ENCODE data around the gene STXBP1. TPM values are rescaled to one million over a fixed set of nuclear protein-coding genes. Genes with fewer than 3 reads are reported as not detected.

STXBP1 gene
- total and polyA plus RNA-seq, 7 experiments from 2014 or later: 3.0 to 17.8 (median 13.5) TPM

DNA sequence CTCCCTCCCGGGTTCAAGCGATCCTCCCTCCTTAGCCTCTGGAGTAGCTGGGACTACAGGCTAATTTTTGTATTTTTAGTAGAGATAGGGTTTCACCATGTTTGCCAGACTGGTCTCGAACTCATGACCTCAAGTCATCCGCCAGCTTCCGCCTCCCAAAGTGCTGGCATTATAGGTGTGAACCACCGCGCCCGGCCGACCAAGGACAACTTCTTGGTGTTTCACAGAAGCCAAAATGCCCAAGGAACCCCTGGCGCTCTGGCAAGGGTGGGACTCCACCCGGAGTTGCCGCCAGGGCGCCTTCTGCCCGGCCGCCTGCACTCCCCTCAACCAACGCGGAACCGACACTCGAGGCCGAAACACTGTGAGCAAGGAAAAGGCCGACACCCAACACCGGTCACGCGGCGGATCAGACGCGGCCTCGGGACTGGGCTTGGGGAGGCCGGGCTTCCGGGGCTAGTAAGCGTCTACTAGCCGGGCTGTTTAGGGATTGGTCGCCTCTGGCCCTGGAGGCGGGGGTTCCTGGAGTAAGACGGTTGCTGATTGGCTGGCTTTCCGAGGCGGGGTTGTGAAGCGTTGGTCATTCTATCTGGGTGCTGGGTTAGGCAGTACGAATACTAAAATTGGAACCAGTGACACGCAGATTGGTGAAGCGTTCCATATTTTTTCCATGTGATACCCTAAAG lies 87.1 kb downstream of the STXBP1 start:
- intact Hi-C loops (cut with micrococcal nuclease): loop anchor here (1.0 to 2.0 kb wide), 3 partner anchors 16 to 86 kb away; partner anchors contain the start of genes PTRH1 (in 2 of the 2) and STXBP1 (in 1 of the 2)
- no peaks in the 10 kb centered on the region for H3K9me3 Mint-ChIP-seq

DNA sequence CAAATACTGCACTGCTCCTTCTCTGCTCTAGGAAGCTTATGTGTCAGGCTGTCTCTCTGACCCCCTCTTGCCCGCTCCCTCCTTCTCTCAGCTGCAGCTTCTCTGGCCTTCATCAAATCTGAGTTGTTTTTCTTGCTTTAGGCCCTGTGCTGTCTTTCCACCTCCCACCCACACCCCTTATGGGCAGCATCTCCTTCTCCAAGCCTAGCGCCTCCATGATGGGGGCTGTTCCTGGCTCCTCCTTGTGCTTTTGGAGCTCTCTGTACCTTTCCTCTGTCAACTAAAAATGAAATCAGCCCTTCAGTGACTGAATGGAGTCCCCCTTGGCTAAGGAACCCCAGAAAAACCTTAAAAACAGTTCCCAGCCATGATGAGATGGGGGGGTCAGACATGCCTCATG lies 88.1 kb downstream of the STXBP1 start:
- Histone ChIP-seq H3K4me1 (ENCODE audit: control insufficient read depth in 2 of 2, insufficient read depth in 2 of 2, low read length in 2 of 2) (peaks cover 6 to 7% of the 10 kb centered on the region in 2 donors), H3K27ac (ENCODE audit: low read depth, low read length) (no peak overlapping the region), H3K4me3 (ENCODE audit: low read length) (no peak overlapping the region), H3K36me3 (ENCODE audit: control insufficient read depth in 2 of 3, insufficient read depth in 3 of 3, low read length in 3 of 3) (no peaks in the 10 kb centered on the region), H3K9me3 (ENCODE audit: control insufficient read depth in 2 of 3, low read length in 3 of 3) (no peaks in the 10 kb centered on the region), H3K27me3 (ENCODE audit: control insufficient read depth in 2 of 2, insufficient read depth in 2 of 2, low read length in 2 of 2) (no peaks in the 10 kb centered on the region)
- DNase-seq: no peak
- CTCF ChIA-PET: interaction anchor here (0.6 kb wide), 1 partner anchor 93 kb away, joined by 5 read pairs; no protein-coding TSS in a partner anchor
- no peaks in the 10 kb centered on the region for H3K9me3 Mint-ChIP-seq
- peak overlapping the region; percentile 17 to 87 (median 78) for H3K4me3 Mint-ChIP-seq
- no peaks in the 10 kb centered on the region for H3K36me3 Mint-ChIP-seq
- POLR2A ChIA-PET: interaction anchor here (1.1 kb wide), 1 partner anchor 16 kb away, joined by 5 read pairs; the partner anchor contains the start of genes PTRH1 and TTC16
- peaks cover 0 to 2% (median 0%) of the 10 kb centered on the region in 5 donors for H3K27me3 Mint-ChIP-seq
- peaks cover 1 to 13% (median 12%) of the 10 kb centered on the region in 7 donors for H3K4me1 Mint-ChIP-seq
- H3K27ac Mint-ChIP-seq: peak overlapping the region in 3 of 9 donors; percentile 24 to 91 (median 87)
- intact Hi-C loops (cut with micrococcal nuclease): no loop called here
- ATAC-seq: no peak

More for the DNA sequence above, 87.1 kb downstream of the STXBP1 start:
- Mint-ChIP-seq H3K27me3 (peaks cover 0 to 2% (median 0%) of the 10 kb centered on the region in 5 donors), H3K4me1 (peaks cover 5 to 13% (median 12%) of the 10 kb centered on the region in 7 donors), H3K4me3 (peak overlapping the region; percentile 73 to 87 (median 84)), H3K36me3 (no peaks in the 10 kb centered on the region), H3K27ac (peak overlapping the region; percentile 10 to 91 (median 77))
- Histone ChIP-seq H3K27ac (ENCODE audit: low read depth, low read length) (peak overlapping the region; percentile 26), H3K9me3 (ENCODE audit: control insufficient read depth in 2 of 3, low read length in 3 of 3) (no peaks in the 10 kb centered on the region), H3K4me3 (ENCODE audit: low read length) (peak overlapping the region; percentile 62), H3K4me1 (ENCODE audit: control insufficient read depth in 2 of 2, insufficient read depth in 2 of 2, low read length in 2 of 2) (peaks cover 6 to 7% of the 10 kb centered on the region in 2 donors), H3K36me3 (ENCODE audit: control insufficient read depth in 2 of 3, insufficient read depth in 3 of 3, low read length in 3 of 3) (no peaks in the 10 kb centered on the region), H3K27me3 (ENCODE audit: control insufficient read depth in 2 of 2, insufficient read depth in 2 of 2, low read length in 2 of 2) (no peaks in the 10 kb centered on the region)
- ChIA-PET CTCF (no interaction called here), POLR2A (interaction anchor here (0.5 kb wide), 1 partner anchor 93 kb away, joined by 5 read pairs; no protein-coding TSS in a partner anchor)
- peak; percentile 99 for ATAC-seq
- peak; percentile 63 to 81 (median 78) for DNase-seq

DNA sequence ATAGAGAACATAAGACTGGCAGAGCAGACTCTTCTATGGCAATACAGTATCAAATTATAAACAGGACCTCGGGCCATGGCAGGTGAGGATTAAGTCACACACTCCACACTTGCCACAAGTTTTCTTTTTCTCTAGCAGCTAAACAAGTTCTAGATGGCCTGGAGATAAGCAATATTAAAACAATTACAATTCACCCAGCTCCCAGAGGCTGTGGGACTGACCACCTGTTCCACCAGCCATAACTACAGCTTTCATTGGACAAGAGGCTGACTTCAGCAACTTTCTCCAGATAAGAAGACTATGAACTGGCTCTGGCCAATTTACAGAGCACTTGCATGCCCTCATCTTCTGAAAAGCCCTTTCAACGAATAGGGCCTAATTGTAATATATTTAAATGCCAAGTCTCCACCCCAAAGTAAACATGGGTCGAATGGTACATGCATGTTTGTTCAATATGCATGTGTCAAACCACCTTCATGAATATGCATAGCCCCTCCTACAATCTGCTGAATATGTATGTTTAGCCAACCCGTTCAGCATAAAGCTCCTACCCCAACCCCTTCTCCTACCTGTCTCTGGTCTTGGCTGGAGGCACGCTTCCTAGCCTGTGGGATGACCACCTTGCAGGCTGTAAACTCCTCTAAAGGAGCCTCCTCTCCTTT lies 88.6 kb downstream of the STXBP1 start:
- Histone ChIP-seq H3K9me3 (ENCODE audit: control insufficient read depth in 2 of 3, low read length in 3 of 3) (no peaks in the 10 kb centered on the region), H3K27ac (ENCODE audit: low read depth, low read length) (no peak overlapping the region), H3K27me3 (ENCODE audit: control insufficient read depth in 2 of 2, insufficient read depth in 2 of 2, low read length in 2 of 2) (no peaks in the 10 kb centered on the region), H3K4me3 (ENCODE audit: low read length) (no peak overlapping the region), H3K4me1 (ENCODE audit: control insufficient read depth in 2 of 2, insufficient read depth in 2 of 2, low read length in 2 of 2) (peaks cover 6 to 7% of the 10 kb centered on the region in 2 donors), H3K36me3 (ENCODE audit: control insufficient read depth in 2 of 3, insufficient read depth in 3 of 3, low read length in 3 of 3) (no peaks in the 10 kb centered on the region)
- Mint-ChIP-seq H3K4me3 (peak overlapping the region in 7 of 10 donors; percentile 41 to 87 (median 83)), H3K4me1 (peaks cover 0 to 13% (median 12%) of the 10 kb centered on the region in 7 donors), H3K27ac (peak overlapping the region in 1 of 9 donors; percentile 24), H3K9me3 (no peaks in the 10 kb centered on the region), H3K27me3 (peaks cover 0 to 2% (median 0%) of the 10 kb centered on the region in 5 donors), H3K36me3 (no peaks in the 10 kb centered on the region)
- ATAC-seq: no peak
- intact Hi-C loops (cut with micrococcal nuclease): no loop called here
- ChIA-PET POLR2A (interaction anchor here (1.1 kb wide), 1 partner anchor 15 kb away, joined by 5 read pairs; the partner anchor contains the start of genes PTRH1 and TTC16), CTCF (interaction anchor here (0.6 kb wide), 1 partner anchor 94 kb away, joined by 5 read pairs; no protein-coding TSS in a partner anchor)
- DNase-seq: no peak

DNA sequence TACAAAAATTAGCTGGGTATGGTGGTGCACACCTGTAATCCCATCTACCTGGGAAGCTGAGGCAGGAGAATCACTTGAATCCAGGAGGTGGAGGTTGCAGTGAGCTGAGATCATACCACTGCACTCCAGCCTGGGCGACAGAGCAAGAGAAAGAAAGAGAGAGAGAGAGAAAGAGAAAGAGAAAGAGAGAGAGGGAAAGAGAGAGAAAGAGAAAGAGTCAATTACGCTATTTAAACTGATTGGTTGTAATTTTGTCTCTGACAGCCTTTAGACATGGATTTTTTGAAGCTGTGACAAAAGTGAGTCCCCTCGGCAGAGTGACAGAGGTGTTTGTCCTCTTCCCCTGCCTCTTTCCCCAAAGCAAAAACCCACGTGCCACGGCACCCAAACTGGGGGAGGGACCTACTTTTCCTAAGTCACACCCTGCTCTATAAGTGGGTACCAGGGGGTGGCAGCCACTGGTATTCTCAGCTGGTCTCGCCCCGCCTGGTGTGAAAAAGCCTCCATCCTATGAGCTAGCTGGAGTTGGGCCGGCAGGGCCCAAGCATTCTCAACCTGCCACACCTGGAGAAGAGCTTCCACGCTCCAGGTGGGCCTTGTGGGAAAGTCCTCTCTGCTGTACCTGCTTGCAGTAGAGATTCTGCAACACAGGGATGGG lies 91.3 kb downstream of the STXBP1 start:
- H3K4me3 Mint-ChIP-seq: peak overlapping the region in 1 of 10 donors; percentile 21
- Histone ChIP-seq H3K27me3 (ENCODE audit: control insufficient read depth in 2 of 2, insufficient read depth in 2 of 2, low read length in 2 of 2) (no peaks in the 10 kb centered on the region), H3K36me3 (ENCODE audit: control insufficient read depth in 2 of 3, insufficient read depth in 3 of 3, low read length in 3 of 3) (no peaks in the 10 kb centered on the region), H3K9me3 (ENCODE audit: control insufficient read depth in 2 of 3, low read length in 3 of 3) (no peaks in the 10 kb centered on the region), H3K4me1 (ENCODE audit: control insufficient read depth in 2 of 2, insufficient read depth in 2 of 2, low read length in 2 of 2) (peaks cover 7 to 12% of the 10 kb centered on the region in 2 donors), H3K4me3 (ENCODE audit: low read length) (no peak overlapping the region), H3K27ac (ENCODE audit: low read depth, low read length) (no peak overlapping the region)
- intact Hi-C loops (cut with micrococcal nuclease): no loop called here
- no peaks in the 10 kb centered on the region for H3K9me3 Mint-ChIP-seq
- ChIA-PET CTCF (no interaction called here), POLR2A (no interaction called here)
- peaks cover 0 to 27% (median 18%) of the 10 kb centered on the region in 7 donors for H3K4me1 Mint-ChIP-seq
- DNase-seq: no peak
- H3K27ac Mint-ChIP-seq: no peak overlapping the region
- ATAC-seq: no peak
- peaks cover 0 to under 1% (median 0%) of the 10 kb centered on the region in 5 donors for H3K36me3 Mint-ChIP-seq
- no peaks in the 10 kb centered on the region for H3K27me3 Mint-ChIP-seq

DNA sequence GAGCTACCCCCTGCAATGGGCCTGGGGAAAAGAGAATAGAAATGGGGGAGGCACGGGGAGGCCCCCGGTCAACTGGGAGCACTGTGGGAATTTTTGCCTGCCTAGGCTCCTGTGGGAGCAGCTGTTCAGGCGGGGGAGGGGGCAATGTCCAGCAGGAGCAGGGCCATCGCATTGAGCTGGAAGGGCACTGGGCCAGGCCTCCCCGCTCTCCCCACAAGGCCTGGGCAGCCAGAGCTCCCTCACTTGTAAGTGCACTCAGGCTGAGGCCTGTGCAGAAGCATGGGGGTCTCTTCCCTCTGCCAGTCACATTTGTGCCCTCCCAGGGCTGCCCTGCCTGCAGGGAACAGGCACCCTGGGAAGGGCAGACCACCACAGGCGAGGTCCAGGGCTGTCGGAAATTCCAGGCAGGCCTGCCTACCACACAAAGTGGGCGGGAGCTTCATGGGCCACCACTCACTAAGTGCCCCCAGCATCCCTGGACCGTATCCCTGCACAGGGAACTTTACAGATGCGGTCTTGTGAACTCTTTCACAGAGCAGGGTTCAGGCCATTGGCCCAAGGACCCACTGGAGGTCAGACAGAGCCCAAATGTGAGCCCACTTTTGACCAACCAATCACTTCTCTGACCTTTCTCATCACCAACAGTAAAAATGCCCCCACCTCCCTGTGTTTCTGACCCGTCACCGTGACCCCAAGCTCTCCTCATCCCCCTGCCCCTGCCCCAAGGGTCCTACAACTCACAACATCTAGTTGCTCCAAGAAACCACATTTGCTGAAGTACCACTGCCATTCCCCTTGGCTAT lies 93.7 kb downstream of the STXBP1 start:
- no peak overlapping the region for H3K4me3 Mint-ChIP-seq
- H3K27me3 Mint-ChIP-seq: no peaks in the 10 kb centered on the region
- no peak for ATAC-seq
- H3K9me3 Mint-ChIP-seq: peaks cover 0 to 2% (median 0%) of the 10 kb centered on the region in 11 donors
- Histone ChIP-seq H3K4me1 (ENCODE audit: control insufficient read depth in 2 of 2, insufficient read depth in 2 of 2, low read length in 2 of 2) (peaks cover 0 to 9% of the 10 kb centered on the region in 2 donors), H3K36me3 (ENCODE audit: control insufficient read depth in 2 of 3, insufficient read depth in 3 of 3, low read length in 3 of 3) (no peaks in the 10 kb centered on the region), H3K27ac (ENCODE audit: low read depth, low read length) (no peak overlapping the region), H3K27me3 (ENCODE audit: control insufficient read depth in 2 of 2, insufficient read depth in 2 of 2, low read length in 2 of 2) (no peaks in the 10 kb centered on the region), H3K9me3 (ENCODE audit: control insufficient read depth in 2 of 3, low read length in 3 of 3) (peaks cover 0 to 4% (median 0%) of the 10 kb centered on the region in 3 experiments), H3K4me3 (ENCODE audit: low read length) (no peak overlapping the region)
- POLR2A ChIA-PET: no interaction called here
- DNase-seq: no peak
- intact Hi-C loops (cut with micrococcal nuclease): no loop called here
- peaks cover 0 to 7% (median 0%) of the 10 kb centered on the region in 5 donors for H3K36me3 Mint-ChIP-seq
- peaks cover 6 to 20% (median 12%) of the 10 kb centered on the region in 7 donors for H3K4me1 Mint-ChIP-seq
- no peak overlapping the region for H3K27ac Mint-ChIP-seq
- CTCF ChIA-PET: interaction anchor here (0.6 to 1.0 kb wide), 2 partner anchors 29 to 114 kb away, joined by 3 read pairs; partner anchors contain the start of gene TOR2A
